HL-60 (cell line): Measurements from ENCODE around the gene MYOM3.

Source experiments
- DNase-seq, 2 experiments: peaks; one replicate each; pipeline ENCODE4 v3.0.0-alpha.2; 2010 to 2020; ENCODE audit warnings: low read depth in 1 of 2, low spot score in 1 of 2
- H3K27ac ChIP-seq: fragments of 250-450 bp; sonication (Bioruptor Pico); replicated peaks from 2 replicates; pipeline ENCODE4 v1.5.1; 2020; ENCODE audit warnings: mild to moderate bottlenecking, moderate library complexity
- H3K27me3 ChIP-seq: fragments of 250-450 bp; sonication (Bioruptor Pico); 2 replicates; pipeline ENCODE4 v1.5.1; 2021; ENCODE audit warnings: mild to moderate bottlenecking, moderate library complexity; ENCODE audit not compliant: insufficient read depth, poor library complexity, severe bottlenecking
- H3K4me3 ChIP-seq: replicated peaks from 2 replicates; pipeline ENCODE4 v1.5.1; 2011; ENCODE audit warnings: mild to moderate bottlenecking, control low read depth, low read length; ENCODE audit not compliant: insufficient read depth
- GABPA ChIP-seq: IDR thresholded peaks from 2 replicates; pipeline ENCODE4 v1.6.1; 2012; ENCODE audit warnings: low read depth
- POLR2AphosphoS5 ChIP-seq: IDR thresholded peaks from 2 replicates; pipeline ENCODE4 v1.6.1; 2012; ENCODE audit warnings: low read depth
- SPI1 ChIP-seq: IDR thresholded peaks from 2 replicates; pipeline ENCODE4 v1.6.1; 2012; ENCODE audit warnings: low read depth, mild to moderate bottlenecking, borderline replicate concordance
- TF ChIP-seq, protein P1 (sequence below): IDR thresholded peaks from 2 replicates; pipeline ENCODE4 v1.6.1; 2012; ENCODE audit warnings: low read depth; ENCODE audit not compliant: insufficient replicate concordance
- TF ChIP-seq, protein P2 (sequence below): IDR thresholded peaks from one replicate; pipeline ENCODE4 v1.5.1; 2011; ENCODE audit warnings: low read length, control low read depth, inconsistent platforms; ENCODE audit not compliant: insufficient read depth

MYOM3 gene

DNA sequence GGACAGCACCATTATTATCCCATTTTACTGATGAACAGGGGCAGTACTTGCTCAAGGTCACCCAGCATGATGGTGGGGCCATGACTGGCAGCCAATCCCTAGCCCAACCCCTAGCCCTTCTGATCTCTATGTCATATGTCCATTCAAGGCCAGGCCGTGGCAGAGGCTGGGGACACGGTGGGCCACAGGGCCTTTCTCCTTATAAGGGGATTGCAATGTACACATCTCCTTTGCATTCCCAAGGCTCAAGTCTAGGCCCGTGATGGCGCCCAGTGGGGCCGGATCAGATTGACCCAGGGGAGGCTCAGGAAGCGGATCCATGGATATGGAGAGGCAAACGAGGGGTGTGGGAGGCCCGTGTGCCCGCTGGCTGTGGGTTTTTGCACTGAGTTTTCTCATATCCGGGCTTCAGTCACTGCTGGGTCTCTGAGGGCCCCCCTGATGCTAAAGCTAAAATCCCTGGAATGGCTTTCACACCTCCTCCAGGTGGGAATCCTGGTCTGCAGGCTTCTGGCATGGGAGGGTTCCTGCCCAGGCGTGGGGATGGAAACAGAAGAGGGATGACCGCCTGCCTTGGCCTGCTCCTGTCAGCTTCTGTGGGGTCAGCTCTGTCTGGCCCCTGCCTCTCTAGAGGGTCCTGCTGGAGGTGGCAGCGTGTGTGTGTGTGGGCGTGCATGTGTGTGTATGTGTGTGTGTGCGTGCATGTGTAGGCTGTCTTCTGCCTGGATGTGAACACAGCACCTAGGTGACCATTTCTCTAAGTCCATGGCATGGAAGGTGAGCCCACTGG lies 2.1 kb downstream of the MYOM3 start:
- Histone ChIP-seq H3K27me3 (no peaks in the 10 kb centered on the region), H3K4me3 (no peak overlapping the region), H3K27ac (no peak overlapping the region)
- no peak for DNase-seq
- TF ChIP-seq, protein P1, sequence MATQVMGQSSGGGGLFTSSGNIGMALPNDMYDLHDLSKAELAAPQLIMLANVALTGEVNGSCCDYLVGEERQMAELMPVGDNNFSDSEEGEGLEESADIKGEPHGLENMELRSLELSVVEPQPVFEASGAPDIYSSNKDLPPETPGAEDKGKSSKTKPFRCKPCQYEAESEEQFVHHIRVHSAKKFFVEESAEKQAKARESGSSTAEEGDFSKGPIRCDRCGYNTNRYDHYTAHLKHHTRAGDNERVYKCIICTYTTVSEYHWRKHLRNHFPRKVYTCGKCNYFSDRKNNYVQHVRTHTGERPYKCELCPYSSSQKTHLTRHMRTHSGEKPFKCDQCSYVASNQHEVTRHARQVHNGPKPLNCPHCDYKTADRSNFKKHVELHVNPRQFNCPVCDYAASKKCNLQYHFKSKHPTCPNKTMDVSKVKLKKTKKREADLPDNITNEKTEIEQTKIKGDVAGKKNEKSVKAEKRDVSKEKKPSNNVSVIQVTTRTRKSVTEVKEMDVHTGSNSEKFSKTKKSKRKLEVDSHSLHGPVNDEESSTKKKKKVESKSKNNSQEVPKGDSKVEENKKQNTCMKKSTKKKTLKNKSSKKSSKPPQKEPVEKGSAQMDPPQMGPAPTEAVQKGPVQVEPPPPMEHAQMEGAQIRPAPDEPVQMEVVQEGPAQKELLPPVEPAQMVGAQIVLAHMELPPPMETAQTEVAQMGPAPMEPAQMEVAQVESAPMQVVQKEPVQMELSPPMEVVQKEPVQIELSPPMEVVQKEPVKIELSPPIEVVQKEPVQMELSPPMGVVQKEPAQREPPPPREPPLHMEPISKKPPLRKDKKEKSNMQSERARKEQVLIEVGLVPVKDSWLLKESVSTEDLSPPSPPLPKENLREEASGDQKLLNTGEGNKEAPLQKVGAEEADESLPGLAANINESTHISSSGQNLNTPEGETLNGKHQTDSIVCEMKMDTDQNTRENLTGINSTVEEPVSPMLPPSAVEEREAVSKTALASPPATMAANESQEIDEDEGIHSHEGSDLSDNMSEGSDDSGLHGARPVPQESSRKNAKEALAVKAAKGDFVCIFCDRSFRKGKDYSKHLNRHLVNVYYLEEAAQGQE, result no peak
- TF ChIP-seq SPI1 (no peak), POLR2AphosphoS5 (no peak)

DNA sequence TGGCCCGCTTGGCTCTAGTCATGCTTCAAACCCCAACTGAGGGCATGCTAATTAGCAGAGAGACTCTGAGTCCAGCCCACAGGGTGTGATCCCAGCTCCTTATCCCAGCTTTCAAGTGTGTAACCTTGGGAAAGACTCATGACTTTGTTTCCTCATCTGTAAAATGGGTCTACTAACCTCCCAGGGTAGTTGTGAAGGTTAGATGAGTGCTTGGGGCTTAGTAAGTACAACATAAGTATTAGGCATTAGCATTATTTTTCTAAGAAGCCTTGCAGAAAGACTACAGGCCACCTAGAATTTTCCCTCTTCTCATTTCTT lies 2.8 kb downstream of the MYOM3 start:
- Histone ChIP-seq H3K4me3 (no peak overlapping the region), H3K27me3 (no peaks in the 10 kb centered on the region), H3K27ac (no peak overlapping the region)
- no peak for DNase-seq
- TF ChIP-seq GABPA, result no peak
- no peak for TF ChIP-seq SPI1
- TF ChIP-seq, protein P1, result no peak
- TF ChIP-seq POLR2AphosphoS5, result no peak
- TF ChIP-seq, protein P2, sequence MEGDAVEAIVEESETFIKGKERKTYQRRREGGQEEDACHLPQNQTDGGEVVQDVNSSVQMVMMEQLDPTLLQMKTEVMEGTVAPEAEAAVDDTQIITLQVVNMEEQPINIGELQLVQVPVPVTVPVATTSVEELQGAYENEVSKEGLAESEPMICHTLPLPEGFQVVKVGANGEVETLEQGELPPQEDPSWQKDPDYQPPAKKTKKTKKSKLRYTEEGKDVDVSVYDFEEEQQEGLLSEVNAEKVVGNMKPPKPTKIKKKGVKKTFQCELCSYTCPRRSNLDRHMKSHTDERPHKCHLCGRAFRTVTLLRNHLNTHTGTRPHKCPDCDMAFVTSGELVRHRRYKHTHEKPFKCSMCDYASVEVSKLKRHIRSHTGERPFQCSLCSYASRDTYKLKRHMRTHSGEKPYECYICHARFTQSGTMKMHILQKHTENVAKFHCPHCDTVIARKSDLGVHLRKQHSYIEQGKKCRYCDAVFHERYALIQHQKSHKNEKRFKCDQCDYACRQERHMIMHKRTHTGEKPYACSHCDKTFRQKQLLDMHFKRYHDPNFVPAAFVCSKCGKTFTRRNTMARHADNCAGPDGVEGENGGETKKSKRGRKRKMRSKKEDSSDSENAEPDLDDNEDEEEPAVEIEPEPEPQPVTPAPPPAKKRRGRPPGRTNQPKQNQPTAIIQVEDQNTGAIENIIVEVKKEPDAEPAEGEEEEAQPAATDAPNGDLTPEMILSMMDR, result no peak

DNA sequence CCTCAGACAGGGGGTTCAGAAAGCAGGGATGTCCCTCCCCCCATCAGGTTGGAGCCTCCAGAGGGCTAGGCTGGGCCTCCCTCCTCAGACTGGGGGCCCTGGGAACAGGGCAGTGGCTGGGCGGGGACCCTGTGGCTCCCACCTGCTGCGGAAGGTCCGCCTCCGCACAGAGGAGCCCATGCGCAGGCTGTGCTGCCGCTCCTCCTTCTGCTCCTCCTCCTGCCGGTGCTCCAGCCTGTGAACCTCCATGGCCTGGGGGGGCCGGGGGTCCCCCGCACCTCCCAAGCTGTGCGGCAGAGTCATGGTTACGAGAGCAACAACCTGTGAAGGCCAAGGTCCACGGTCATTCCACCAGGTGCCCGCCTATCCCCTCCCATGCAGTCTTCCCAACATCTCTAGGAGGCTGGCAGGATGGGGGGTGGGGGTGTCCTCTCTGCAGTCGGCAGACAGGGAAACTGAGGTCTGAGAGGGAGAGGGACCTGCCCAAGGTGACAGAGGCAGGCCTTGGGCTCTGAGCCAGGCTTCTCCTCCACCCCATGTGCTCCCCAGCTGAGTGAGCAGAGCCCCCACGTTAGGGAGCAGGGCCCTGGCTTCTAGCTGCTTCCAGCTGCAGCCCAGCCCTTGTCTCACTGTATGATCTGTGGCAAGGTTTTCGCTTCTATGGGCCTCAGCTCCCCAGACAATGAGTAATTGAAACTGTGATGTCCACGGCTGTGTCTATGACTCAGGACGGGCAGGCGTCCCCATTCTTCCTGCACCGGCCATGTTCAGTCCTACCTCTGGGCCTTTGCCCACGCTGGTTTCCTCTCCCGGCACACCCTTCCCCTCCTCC lies 3.4 kb downstream of the MYOM3 start:
- Histone ChIP-seq H3K4me3 (no peak overlapping the region), H3K27me3 (no peaks in the 10 kb centered on the region), H3K27ac (no peak overlapping the region)
- TF ChIP-seq POLR2AphosphoS5, result no peak
- TF ChIP-seq GABPA, result no peak
- TF ChIP-seq, protein P2, result no peak
- TF ChIP-seq, protein P1, result no peak
- no peak for TF ChIP-seq SPI1
- DNase-seq, result no peak
